Melanocyte of skin (primary cell): ENCODE results near the gene NOL7. TPM values are rescaled to one million over a fixed set of nuclear protein-coding genes. Genes with fewer than 3 reads are reported as not detected.

ENCODE experiments used
- total RNA-seq, 2 donors: library from RNA; depleted of rRNA; stranded (reverse); fragments of >200 nt; gene quantifications; 2 replicates each; pipeline ENCODE4 v1.2.3, GENCODE V29; 2012

Gene NOL7
- total RNA-seq = 10 to 100 TPM; 48.2 to 67.9 TPM

DNA sequence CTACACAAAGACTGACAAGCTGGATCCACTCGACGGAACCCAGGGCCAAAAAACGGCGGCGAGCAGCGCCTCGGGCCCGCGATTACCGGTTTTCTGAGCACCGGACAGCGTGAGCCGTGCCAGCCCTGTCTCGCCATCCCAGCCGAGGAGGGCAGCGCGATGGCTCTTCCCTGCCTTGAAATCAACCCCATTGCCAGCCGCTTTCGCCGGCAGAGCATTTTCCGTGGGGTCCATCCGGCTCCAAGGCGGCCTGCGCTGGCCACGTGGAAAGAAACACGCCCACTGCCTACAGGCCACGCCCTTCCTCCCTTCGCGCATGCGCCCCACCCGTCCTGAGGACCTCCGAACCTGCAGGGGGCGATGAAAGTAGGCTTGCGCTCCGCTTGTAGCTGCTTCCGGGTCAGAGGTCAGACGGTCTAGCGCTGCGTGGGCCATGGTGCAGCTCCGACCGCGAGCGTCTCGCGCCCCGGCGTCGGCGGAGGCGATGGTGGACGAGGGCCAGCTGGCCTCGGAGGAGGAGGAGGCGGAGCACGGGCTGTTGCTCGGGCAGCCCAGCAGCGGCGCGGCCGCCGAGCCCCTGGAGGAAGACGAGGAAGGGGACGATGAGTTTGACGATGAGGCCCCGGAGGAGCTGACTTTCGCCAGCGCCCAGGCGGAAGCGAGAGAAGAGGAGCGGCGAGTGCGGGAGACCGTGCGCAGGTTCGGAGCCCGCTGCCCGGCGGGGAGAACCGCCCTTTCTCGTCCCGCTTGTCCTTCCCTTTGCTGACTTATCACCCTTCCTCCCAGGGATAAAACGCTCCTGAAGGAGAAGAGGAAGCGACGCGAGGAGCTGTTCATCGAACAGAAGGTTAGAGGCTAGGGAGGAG, at the start of gene NOL7:
NOL7 (plus strand) TSS at position 410 of the 866 bp plus-strand sequence; CDS start at position 434, 24 bp downstream.

DNA sequence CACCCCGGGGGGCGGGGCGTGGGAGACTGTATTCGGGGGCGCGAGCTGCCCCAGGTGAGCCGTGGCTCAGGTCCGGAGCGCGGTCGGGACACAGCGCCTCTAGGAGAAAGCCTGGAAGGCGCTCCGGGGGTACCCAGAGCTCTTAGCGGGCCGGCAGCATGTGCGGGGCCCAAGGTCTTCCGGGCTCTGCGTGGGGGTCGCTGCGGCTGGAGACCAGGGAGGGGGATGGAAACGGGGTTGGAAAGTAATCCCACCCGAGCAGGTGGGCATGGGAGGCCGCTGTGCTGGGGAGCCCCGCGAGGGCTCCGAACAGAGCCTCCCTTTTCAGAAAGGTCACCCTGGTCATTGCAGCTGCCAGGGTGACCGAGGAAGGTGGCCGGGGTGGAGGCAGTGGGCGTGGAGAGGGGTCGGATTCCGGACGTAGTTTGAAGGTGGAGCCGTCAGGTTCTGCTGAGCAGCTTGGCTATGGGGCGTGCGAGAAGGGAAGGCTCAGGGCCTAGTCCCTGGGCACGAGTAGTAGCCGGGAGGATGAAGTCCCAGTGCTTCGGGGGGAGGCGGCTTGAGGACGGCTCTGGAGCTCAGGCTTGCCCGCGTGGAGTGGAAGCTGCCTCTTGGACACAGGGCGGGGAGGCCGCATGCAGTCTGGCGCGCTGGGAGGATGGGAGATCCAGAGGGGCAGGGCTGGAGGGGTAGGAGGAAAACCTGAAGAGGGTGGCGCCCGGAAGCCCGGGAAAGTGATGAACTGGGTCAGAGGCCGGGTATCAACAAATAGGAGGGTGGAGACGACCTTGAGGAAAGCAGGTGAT, 40.4 kb upstream of the NOL7 start, which contains the start of gene SIRT5:
SIRT5 (plus strand) TSS at position 31 of the 806 bp plus-strand sequence. CDS start 9,510 bp downstream, outside the sequence.

Other genes with a start within 250 kb of the NOL7 start
- gene GFOD1, start 127.7 kb upstream of the NOL7 start, total RNA-seq = 10 to 100 TPM in 1 of 2 donors, 1 to 10 TPM in 1; 6.3 to 13.1 TPM
- gene SIRT5, start 40.7 kb upstream of the NOL7 start, total RNA-seq = 10 to 100 TPM in 1 of 2 donors, 1 to 10 TPM in 1; 8.9 to 10.3 TPM
- 10 to 100 TPM; 23.1 to 24.3 TPM for gene RANBP9, start 96.5 kb downstream of the NOL7 start, total RNA-seq
- gene MCUR1, start 199.2 kb downstream of the NOL7 start, total RNA-seq = 10 to 100 TPM; 11.0 to 23.0 TPM